Gastrocnemius medialis (tissue), 4 donors: ENCODE data around the gene UBE2G2.

Experiments used
- POLR2A ChIP-seq, 2 donors: fragments of 450-650 bp; IDR thresholded peaks; one replicate each; pipeline ENCODE4 v1.6.1; 2017; ENCODE audit warnings: antibody characterized with exemption in 2 of 2, mild to moderate bottlenecking in 2 of 2, moderate library complexity in 2 of 2
- TF ChIP-seq, protein P1 (sequence below), 5 experiments: fragments of 450-650 bp in 3 of 5; fragments of 200-600 bp in 2 of 5; sonication (generic) in 2 of 5; IDR thresholded peaks in 4 of 5; conservative IDR thresholded peaks in 1 of 5; 1 replicate in 4 of 5; 2 replicates in 1 of 5; pipeline ENCODE4 v1.5.1; 2016 to 2019; ENCODE audit warnings: antibody characterized with exemption in 5 of 5, mild to moderate bottlenecking in 3 of 5, moderate library complexity in 3 of 5

DNA sequence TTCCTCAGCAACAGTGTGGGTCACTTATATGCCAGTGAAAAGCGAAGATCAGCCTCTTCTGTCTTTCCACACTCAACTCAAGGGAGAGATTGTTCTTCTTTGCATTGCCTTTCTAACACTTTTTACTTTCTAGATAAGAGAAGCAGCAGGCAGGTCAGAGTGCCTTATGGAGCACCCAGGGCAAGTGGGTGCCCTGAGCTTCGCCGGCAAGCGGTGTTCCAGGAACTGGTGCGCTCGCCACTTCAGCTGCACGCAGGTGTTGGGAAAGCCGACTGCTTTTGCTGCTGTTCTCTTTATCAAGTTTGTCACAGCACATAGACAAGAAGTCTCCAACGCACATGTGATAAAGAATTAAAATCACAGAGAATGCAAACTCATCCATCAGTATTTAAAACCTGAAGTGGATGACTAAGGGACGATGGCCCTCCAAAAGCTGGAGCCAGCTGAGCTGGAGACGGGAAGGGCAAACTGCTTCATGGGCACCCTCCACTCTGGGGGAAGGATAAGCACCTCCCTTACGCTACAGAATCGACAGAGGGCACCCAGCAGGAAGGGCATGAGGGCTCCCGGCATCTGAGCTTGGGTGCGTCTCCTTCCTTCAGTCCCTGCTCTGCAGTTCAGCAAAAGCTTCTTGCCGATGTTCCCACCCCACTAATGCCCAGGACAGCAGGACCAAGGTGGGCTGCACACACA is 20.7 kb downstream of the UBE2G2 start:
- TF ChIP-seq, protein P1, sequence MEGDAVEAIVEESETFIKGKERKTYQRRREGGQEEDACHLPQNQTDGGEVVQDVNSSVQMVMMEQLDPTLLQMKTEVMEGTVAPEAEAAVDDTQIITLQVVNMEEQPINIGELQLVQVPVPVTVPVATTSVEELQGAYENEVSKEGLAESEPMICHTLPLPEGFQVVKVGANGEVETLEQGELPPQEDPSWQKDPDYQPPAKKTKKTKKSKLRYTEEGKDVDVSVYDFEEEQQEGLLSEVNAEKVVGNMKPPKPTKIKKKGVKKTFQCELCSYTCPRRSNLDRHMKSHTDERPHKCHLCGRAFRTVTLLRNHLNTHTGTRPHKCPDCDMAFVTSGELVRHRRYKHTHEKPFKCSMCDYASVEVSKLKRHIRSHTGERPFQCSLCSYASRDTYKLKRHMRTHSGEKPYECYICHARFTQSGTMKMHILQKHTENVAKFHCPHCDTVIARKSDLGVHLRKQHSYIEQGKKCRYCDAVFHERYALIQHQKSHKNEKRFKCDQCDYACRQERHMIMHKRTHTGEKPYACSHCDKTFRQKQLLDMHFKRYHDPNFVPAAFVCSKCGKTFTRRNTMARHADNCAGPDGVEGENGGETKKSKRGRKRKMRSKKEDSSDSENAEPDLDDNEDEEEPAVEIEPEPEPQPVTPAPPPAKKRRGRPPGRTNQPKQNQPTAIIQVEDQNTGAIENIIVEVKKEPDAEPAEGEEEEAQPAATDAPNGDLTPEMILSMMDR (IDR thresholded peaks at IDR 0.05 in 4 of 5, conservative IDR thresholded peaks at IDR 0.05 in 1 of 5) = no peak
- TF ChIP-seq POLR2A (IDR thresholded peaks at IDR 0.05) = no peak
